AG09319 (cell line): ENCODE measurements around the gene EID1.

Experiments used
- DNase-seq: peaks from one replicate; pipeline ENCODE4 v3.0.0-alpha.2; 2010; ENCODE audit warnings: low read depth; ENCODE audit errors: extremely low read depth
- TF ChIP-seq, protein P1 (sequence below): IDR thresholded peaks from 2 replicates; pipeline ENCODE4 v1.5.1; 2011; ENCODE audit warnings: low read depth, mild to moderate bottlenecking, inconsistent platforms, low read length, moderate library complexity

The EID1 gene

DNA sequence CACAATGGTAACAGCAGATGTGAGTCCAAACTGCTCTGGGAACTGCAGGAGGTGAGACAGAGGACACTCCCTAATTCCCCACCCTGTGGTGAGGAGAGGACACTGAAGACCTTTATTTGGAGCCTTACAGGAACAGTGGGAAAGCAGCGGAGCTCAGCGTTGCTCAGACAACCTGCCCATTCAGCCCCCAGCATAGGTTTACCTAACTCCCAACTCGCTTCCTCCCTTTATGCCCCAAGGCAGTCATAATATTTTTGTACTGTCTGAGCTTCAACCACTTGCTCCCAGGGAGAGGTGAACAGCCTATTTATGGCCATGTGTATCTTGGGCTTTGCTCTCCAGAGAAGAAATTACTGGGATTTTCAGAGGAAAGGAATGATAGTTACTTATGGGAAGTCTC is 51.7 kb downstream of the EID1 start:
- TF ChIP-seq, protein P1, sequence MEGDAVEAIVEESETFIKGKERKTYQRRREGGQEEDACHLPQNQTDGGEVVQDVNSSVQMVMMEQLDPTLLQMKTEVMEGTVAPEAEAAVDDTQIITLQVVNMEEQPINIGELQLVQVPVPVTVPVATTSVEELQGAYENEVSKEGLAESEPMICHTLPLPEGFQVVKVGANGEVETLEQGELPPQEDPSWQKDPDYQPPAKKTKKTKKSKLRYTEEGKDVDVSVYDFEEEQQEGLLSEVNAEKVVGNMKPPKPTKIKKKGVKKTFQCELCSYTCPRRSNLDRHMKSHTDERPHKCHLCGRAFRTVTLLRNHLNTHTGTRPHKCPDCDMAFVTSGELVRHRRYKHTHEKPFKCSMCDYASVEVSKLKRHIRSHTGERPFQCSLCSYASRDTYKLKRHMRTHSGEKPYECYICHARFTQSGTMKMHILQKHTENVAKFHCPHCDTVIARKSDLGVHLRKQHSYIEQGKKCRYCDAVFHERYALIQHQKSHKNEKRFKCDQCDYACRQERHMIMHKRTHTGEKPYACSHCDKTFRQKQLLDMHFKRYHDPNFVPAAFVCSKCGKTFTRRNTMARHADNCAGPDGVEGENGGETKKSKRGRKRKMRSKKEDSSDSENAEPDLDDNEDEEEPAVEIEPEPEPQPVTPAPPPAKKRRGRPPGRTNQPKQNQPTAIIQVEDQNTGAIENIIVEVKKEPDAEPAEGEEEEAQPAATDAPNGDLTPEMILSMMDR, result no peak
- no peak for DNase-seq
